AG10803 (cell line): ENCODE data around the gene NSUN4.

ENCODE experiments used
- DNase-seq: peaks from one replicate; pipeline ENCODE4 v3.0.0; 2010; ENCODE audit warnings: low read depth
- H3K4me3 ChIP-seq: 2 replicates; pipeline ENCODE4 v1.5.1; 2011; ENCODE audit warnings: mild to moderate bottlenecking, low read length, control low read depth
- CTCF ChIP-seq: conservative IDR thresholded peaks from 2 replicates; pipeline ENCODE4 v1.5.1; 2011; ENCODE audit warnings: mild to moderate bottlenecking, low read length, control low read depth, inconsistent platforms

NSUN4 gene

GRCh38 chr1:46410156-46411009 lies 69.8 kb downstream of the NSUN4 start:
- H3K4me3 ChIP-seq, result no peak overlapping the region
- no peak for TF ChIP-seq CTCF
- DNase-seq, result no peak

GRCh38 chr1:46411010-46411405 lies 70.4 kb downstream of the NSUN4 start:
- H3K4me3 ChIP-seq, result no peak overlapping the region
- TF ChIP-seq CTCF, result no peak
- DNase-seq, result no peak
